Right lobe of liver (tissue), 6 donors: ENCODE data around the gene NEK8. TPM values are rescaled to one million over a fixed set of nuclear protein-coding genes. Genes with fewer than 3 reads are reported as not detected.

Source experiments
- ATAC-seq, 4 donors: fragments of 200-7000 bp; cut with Tn5 transposase; one replicate each; pipeline ENCODE4 v1.9.1; 2020; ENCODE audit warnings: mild to moderate bottlenecking in 4 of 4, moderate library complexity in 4 of 4
- DNase-seq, 3 donors: peaks; one replicate each; pipeline ENCODE4 v3.0.0-alpha.2; 2020
- H3K27ac ChIP-seq, 3 donors: fragments of 200-600 bp; one replicate each; pipeline ENCODE4 v1.8.0; 2022
- H3K27me3 ChIP-seq, 2 donors: fragments of 200-600 bp; one replicate each; pipeline ENCODE4 v1.8.0; 2022
- H3K36me3 ChIP-seq, 4 donors: fragments of 200-600 bp; sonication (generic) in 1 of 4; one replicate each; pipeline versions ENCODE4 v1.5.1 to v1.8.0; 2017 to 2022; ENCODE audit warnings: control low read depth in 1 of 4
- H3K4me1 ChIP-seq, 4 donors: fragments of 200-600 bp; sonication (generic) in 1 of 4; one replicate each; pipeline versions ENCODE4 v1.5.1 to v1.8.0; 2017 to 2022; ENCODE audit warnings: control low read depth in 1 of 4
- H3K4me3 ChIP-seq, 3 donors: fragments of 200-600 bp; one replicate each; pipeline ENCODE4 v1.8.0; 2022
- H3K9me3 ChIP-seq, 4 donors: fragments of 200-600 bp; sonication (generic) in 1 of 4; one replicate each; pipeline versions ENCODE4 v1.5.1 to v1.8.0; 2017 to 2022; ENCODE audit warnings: control low read depth in 1 of 4
- CTCF ChIP-seq, 4 donors: fragments of 200-600 bp in 3 of 4; fragments of 450-650 bp in 1 of 4; IDR thresholded peaks; one replicate each; pipeline versions ENCODE4 v1.5.1 to v1.8.0; 2016 to 2022; ENCODE audit warnings: antibody characterized with exemption in 4 of 4, mild to moderate bottlenecking in 2 of 4
- POLR2A ChIP-seq: fragments of 450-650 bp; IDR thresholded peaks from one replicate; pipeline ENCODE4 v1.6.1; 2017; ENCODE audit warnings: antibody characterized with exemption, mild to moderate bottlenecking
- WGBS: methylation state at CpG from one replicate; pipeline ENCODE4 v1.1.6; 2018; ENCODE audit warnings: low coverage, low lambda C conversion rate; ENCODE audit not compliant: insufficient coverage; ENCODE audit errors: missing lambda C conversion rate; 5-methylcytosine and 5-hydroxymethylcytosine counted together
- intact Hi-C, 2 donors: fragments of 100-400 bp; cut with DNase I; formaldehyde crosslinking; loops; one replicate each; pipeline versions ENCODE4 v1.11.2 to v1.14.1; 2022
- total RNA-seq, 6 experiments: library from RNA; depleted of rRNA in 2 of 6; stranded (reverse); fragments of >200 nt in 2 of 6; fragmentation: NEBNext Ultra II Directional in 3 of 6; extraction: Animal tissue kit (Norgen Biotek cat#: 25700) in 3 of 6; gene quantifications; one replicate each; pipeline versions ENCODE4 v1.1.0 to v1.2.4, GENCODE V29; 2016 to 2023
- donor health status: DM: no; HTN: yes; CAD: no.
- donor health status: DM: no; HTN: no; CAD: no.
- donor health status: DM: no; HTN: no; CAD: no.
- donor health status: DM: no; HTN: yes; CAD: no.
- donor health status: DM: no; HTN: yes; CAD: no.

NEK8 gene
- total RNA-seq, 6 experiments from 2014 or later: 1.6 to 5.4 (median 3.2) TPM

DNA sequence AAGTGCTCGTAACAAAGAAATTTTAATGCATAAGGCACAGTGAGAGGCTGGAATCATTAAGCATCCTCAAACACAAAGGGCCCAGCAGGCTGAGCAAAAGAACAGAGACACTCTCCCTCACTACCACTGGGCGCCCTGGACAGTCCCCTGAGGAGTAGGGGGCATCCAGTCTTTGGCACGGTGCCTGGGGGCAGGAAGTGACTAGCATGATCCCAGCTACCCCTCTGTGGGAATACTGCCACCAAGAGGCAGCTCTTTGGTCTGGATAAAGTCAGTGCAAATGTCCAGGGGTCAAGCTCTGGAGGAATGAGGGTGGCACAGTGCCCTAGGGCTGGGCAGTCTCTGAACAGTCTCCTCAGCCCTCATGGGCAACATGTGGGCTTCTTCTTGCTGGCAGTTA, 14.3 kb upstream of the NEK8 start:
- H3K27me3 ChIP-seq: no peaks in the 10 kb centered on the region
- no peak overlapping the region for H3K27ac ChIP-seq
- no peaks in the 10 kb centered on the region for H3K36me3 ChIP-seq
- no peak for ATAC-seq
- no peak for DNase-seq
- WGBS: no CpG with 5 or more reads among the region's 3 CpGs
- intact Hi-C loops: no loop called here
- no peak overlapping the region for H3K4me3 ChIP-seq
- H3K9me3 ChIP-seq: no peaks in the 10 kb centered on the region
- H3K4me1 ChIP-seq: peaks cover 0 to 10% (median 5%) of the 10 kb centered on the region in 4 donors
- TF ChIP-seq POLR2A (no peak), CTCF (IDR thresholded peaks at IDR 0.05) (no peak)

- H3K27me3 ChIP-seq: no peaks in the 10 kb centered on the region
- no peak overlapping the region for H3K4me3 ChIP-seq
- intact Hi-C loops: no loop called here
- peaks cover 0 to 10% (median 3%) of the 10 kb centered on the region in 4 donors for H3K4me1 ChIP-seq
- no peaks in the 10 kb centered on the region for H3K36me3 ChIP-seq
- TF ChIP-seq POLR2A: no peak
- no peak for TF ChIP-seq CTCF (IDR thresholded peaks at IDR 0.05)
- H3K27ac ChIP-seq: no peak overlapping the region
- no peaks in the 10 kb centered on the region for H3K9me3 ChIP-seq
- DNase-seq (no peak), ATAC-seq (no peak)
- WGBS: 100% methylated on average over 1 of the region's 2 CpGs
Observed at GRCh38 chr17:28715217-28715616, 13.4 kb upstream of the NEK8 start.

- WGBS: 13% methylated on average over 3 of the region's 63 CpGs
- peaks cover 0 to 20% (median 7%) of the 10 kb centered on the region in 4 donors for H3K4me1 ChIP-seq
- DNase-seq: peak in 1 of 3 donors; percentile 49
- no peaks in the 10 kb centered on the region for H3K27me3 ChIP-seq
- intact Hi-C loops: no loop called here
- peak overlapping the region; percentile 47 to 59 (median 51) for H3K27ac ChIP-seq
- no peak for ATAC-seq
- peak overlapping the region; percentile 41 to 44 (median 41) for H3K4me3 ChIP-seq
- H3K9me3 ChIP-seq: no peaks in the 10 kb centered on the region
- peaks cover 0 to 12% (median 4%) of the 10 kb centered on the region in 4 donors for H3K36me3 ChIP-seq
- TF ChIP-seq CTCF (IDR thresholded peaks at IDR 0.05) (no peak), POLR2A (no peak)
Observed at GRCh38 chr17:28716740-28717577, 11.6 kb upstream of the NEK8 start.

DNA sequence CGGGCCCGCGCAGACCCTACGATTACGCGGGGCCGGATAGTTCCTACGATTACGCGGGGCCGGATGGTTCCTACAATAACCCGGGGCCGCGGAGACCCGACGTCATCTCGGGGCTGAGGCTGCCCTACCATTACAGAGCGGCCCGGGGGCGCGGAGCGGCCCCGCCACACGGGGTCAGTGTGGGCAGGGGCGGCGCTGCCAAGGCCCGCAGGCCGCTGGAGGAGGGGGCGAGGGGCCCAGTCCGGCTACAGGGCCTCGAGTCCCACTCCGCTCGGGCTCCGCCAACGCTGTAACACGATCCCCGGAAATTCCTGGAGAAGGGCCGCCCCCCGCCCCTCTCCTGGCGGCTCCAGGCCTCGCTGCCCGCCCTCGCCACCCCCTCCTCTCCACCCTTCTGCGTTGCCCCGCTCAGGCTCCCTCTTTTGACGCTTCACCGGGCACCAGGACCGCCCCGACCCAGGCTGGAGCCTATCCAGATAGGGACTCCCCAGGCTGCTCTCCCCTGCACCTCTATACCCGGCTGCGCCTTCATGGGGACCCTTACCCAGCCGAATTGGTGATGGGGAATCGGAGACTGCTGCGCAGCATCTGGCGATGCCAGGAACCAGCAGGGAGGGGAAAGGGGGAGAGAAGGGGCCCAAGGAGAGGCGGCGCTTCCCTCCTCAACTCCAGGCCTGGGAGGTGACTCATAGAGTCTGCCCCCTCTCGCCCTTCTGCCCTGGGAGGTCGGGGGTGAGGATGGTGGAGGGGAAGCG, 10.8 kb upstream of the NEK8 start, which contains the start of gene RAB34:
RAB34 (minus strand) TSS at position 291 of the 755 bp plus-strand sequence. CDS start 602 bp downstream, outside the sequence.
- DNase-seq: peak in 1 of 3 donors; percentile 63
- Histone ChIP-seq H3K36me3 (peaks cover 0 to 19% (median 9%) of the 10 kb centered on the region in 4 donors), H3K4me1 (peaks cover 0 to 20% (median 7%) of the 10 kb centered on the region in 4 donors), H3K27ac (peak within 1 kb of the TSS; percentile 47 to 59 (median 51)), H3K9me3 (no peaks in the 10 kb centered on the region), H3K4me3 (peak within 1 kb of the TSS; percentile 41 to 44 (median 41)), H3K27me3 (no peaks in the 10 kb centered on the region)
- 31% methylated on average over 26 of the region's 60 CpGs for WGBS
- ATAC-seq: peak in 3 of 4 donors; percentile 1 to 2 (median 2)
- intact Hi-C loops: no loop called here
- TF ChIP-seq POLR2A (no peak), CTCF (IDR thresholded peaks at IDR 0.05) (peak in 2 of 4 donors; percentile 6 to 13)
